ENCODE measurements around the gene NUDT16L1.
A peak's percentile ranks its signal among the peaks of the same experiment; 100 is the strongest.

NUDT16L1 gene

DNA sequence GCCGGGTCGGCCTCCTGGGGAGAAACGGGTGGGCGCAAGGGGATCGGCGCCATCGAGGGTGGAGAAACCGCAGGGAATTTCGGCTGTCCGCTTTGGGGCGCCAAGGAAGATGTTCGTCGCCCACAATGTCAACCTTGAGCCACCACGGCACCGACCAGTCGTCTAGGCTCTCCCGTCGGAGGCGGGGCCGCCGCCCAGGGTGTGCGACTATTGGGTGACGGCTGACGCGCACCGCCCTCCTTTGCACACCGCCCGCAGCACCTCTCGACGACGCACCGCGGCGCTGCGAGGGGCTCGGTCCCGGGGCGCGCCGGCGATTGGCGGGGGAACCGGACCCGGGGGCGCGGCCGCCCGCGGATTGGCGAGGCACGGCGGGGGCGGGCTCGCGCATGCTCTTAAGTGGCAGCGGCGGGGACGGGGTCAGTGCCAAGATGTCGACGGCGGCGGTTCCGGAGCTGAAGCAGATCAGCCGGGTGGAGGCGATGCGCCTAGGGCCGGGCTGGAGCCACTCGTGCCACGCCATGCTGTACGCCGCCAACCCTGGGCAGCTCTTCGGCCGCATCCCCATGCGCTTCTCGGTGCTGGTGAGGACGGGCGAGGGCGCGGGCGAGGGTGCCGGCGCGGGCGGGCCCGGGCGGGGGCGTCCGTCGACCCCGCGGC lies at the start of gene NUDT16L1:
Gene NUDT16L1, plus strand, starts transcription at position 267 of the 660 bp plus-strand sequence. Its CDS starts 165 bp downstream, at position 432.
- peak; percentile 78 to 98 (median 94) for DNase-seq

DNA sequence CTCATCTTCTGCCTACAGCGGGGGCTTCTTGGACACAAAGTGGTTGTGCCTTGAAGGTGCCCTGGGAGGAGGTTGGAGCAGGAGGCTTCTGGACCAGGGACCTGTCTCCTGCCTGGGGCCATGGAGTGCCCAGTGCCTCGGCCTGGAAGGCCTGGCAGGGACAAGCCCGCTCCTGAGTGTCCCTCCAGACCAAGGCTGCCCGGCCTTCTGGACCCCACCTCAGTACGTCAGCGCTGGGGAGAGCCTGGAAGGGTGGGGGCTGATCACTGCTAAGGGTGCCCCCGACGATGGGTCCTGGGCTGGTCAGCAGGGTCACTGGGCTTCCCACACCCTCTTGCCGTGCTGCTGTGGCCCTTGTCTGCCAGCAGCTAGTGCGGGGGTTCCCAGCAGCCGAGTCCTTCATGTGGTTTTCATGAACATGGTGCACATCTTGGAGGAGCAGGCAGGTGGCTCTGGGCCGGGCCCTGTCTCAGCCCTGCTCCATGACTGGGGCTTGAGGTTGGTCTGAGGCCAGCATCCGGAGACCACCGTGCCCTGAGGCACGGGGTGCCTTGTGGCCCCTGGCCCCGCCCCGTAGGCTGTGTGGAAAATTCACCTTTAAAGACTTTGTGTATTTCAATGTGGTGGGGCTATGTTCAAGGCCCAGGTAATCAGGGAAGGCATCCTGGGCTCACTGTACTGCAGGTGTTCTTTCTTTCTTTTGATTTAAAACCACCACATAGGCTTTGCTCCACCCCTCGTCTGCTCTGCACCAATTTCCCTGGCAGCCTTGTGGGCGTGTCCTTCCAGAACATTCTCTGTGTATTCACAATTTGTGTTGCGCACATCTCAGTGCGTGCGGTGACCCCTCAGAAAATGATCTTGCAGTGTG lies 46.4 kb upstream of the NUDT16L1 start:
- DNase-seq: no peak

DNA sequence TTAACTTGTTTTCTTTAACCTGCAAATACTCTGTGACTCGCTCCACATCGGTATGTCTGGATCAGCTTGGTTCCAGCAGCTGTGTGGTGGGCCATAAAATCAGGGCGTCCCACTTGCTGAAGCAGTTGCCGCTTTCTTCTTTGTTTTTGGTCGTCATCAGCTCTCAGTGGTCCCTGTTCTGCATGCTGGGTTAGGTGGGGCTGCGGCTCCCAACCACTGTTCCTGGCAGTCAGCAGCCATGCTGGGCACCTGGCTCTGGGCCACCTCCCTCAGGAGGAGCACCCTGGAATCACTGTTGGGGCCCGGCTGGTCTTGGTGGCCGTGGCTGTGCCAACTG lies 45.8 kb upstream of the NUDT16L1 start:
- DNase-seq: no peak

DNA sequence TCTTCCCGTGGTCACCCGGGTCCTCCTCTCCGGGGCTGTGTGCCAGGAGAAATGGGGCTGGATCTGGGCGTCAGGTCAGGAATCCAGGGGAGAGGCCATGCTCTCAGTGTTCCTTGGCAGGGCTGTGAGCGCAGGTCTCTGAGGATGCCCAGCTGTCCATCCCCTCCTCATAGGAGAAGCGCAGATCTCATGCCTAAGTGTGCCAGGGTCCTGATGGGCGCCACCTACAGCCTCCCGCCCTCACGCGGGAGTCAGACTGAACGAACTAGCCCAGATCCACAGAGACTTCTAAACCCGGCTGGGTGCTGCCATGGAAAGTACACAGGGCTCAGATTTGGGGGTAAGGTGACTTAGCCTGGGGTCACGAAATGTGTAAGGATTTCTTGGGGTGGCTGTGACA lies 44.4 kb upstream of the NUDT16L1 start:
- no peak for DNase-seq

DNA sequence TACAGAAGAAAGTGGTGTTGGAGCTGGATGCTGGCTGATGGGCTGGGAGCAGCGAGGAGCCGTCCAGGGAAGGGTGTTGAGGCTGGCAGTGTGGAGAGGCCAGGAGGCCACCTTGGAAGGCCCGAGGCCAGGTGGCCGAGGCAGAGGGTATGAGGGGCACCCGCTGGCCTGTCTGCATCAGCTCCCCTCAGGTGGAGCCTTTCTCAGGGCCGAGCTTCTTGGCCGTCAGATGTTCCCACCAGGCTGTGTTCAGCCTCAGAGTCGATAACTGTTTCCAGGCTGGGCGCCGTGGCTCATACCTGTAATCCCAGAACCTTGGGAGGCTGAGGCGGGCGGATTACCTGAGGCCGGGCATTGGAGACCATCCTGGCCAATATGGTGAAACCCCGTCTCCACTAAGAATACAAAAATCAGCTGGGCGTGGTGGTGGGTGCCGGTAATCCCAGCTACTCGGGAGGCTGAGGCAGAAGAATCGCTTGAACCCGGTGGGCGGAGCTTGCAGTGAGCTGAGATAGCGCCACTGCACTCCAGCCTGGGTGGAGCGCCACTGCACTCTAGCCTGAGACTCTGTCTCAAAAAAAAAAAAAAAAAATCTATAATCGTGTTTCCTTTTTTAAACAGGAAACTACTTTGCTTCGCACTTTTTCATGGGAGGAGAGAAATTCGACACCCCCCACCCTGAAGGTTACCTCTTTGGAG lies 43.5 kb upstream of the NUDT16L1 start:
- DNase-seq: no peak

DNA sequence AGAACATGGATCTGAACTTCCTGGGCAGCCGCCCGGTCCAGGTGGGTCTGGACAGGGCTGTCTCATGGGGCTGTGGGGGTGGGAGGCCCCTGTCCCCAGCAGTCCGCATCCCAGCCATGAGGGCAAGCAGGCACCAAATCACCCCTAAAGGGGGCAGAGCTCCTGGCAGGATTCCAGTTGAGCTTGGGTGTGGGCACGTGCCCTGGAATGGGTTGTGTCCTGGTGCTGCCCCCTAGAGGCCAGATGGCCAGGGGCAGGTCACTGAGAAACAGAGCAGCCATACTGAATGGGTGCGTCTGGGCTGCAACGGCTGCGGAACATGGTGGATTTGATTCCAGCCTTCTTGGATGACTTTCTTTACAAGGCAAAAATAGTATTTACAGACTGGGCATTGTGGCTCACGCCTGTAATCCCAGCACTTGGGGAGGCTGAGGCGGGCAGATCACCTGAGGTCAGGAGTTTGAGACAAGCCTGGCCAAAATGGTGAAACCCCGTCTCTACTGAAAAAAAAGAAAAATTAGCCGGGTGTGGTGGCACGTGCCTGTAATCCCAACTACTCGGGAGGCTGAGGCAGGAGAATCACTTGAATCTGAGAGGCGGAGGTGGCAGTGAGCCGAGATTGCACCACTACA lies 42.8 kb upstream of the NUDT16L1 start:
- DNase-seq: peak in 6 of 56 donors; percentile 5 to 52 (median 18)

DNA sequence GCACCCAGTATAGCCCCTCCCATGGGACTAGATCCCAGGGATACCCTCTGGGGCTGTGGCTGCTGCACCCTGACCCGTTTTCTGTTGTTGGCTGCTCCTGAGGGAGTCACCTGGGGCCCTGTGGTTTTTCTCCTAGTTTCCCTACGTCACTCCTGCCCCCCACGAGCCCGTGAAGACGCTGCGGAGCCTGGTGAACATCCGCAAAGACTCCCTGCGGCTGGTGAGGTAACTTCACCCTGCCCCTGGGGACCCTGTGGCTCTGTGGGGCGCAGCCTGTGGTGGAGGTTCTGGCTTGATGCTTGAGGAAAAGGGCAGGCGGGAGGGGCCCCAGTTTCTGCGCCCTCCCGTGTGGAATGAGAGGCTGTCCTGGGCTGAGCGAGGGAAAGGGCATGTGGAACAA lies 41.5 kb upstream of the NUDT16L1 start:
- no peak for DNase-seq

DNA sequence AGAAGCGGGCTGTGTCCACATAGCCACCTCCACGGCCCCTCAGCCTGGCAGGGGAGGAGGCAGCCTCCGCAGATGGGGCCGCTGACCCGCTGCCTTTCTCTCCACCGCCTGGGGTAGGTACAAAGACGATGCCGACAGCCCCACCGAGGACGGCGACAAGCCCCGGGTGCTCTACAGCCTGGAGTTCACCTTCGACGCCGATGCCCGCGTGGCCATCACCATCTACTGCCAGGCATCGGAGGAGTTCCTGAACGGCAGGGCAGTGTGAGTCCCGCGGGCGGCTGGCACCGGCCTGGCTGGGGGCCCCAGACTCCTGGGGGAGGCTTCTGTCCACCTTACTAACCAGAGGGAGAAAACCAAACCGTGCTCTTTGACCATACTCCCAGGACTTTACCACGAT lies 40.8 kb upstream of the NUDT16L1 start:
- no peak for DNase-seq

DNA sequence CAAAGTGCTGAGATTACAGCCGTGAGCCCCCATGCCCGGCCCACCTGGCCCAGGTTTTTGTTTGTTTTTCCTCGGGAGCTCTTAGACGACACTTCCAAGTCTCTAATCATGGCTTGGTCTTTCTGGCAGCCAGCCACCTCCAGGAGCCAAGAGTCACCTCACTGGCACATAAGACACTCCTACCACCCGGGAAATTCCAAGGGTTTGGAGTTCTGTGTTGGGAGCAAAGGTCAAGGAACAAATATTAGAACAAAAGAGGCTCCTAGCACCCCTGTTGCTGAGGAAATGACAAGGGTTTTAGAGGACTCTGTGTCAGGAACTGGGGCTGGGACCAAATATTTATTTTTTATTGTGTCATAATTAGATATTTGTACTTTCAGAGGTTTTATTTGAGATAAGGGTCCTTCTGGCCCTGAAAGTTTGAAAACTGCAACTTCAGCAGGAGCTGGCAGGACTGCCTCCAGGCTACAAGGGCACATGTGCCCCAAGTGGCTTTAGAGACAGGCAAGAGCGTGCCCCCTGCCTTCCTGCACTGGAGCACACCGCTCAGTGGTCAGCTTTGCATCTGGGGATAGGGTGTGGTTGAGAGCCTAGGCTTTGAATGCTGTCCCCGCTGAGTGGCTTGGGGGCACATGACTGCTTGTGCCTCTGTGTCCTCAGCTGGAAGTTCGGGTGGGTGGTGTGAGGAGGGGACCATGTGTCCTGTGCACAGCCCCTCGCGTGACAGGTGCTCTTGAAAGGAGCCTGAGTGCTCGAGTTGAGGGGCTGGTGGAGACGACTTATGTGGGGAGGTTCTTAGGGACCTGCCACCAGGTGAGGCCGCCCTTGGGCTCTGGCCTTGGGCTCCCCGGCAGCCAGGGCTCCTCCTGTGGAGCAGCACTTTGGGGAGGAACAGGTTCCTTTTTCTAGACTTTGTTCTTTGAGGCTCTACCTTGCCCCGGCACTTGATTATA lies 39.1 kb upstream of the NUDT16L1 start:
- no peak for DNase-seq

DNA sequence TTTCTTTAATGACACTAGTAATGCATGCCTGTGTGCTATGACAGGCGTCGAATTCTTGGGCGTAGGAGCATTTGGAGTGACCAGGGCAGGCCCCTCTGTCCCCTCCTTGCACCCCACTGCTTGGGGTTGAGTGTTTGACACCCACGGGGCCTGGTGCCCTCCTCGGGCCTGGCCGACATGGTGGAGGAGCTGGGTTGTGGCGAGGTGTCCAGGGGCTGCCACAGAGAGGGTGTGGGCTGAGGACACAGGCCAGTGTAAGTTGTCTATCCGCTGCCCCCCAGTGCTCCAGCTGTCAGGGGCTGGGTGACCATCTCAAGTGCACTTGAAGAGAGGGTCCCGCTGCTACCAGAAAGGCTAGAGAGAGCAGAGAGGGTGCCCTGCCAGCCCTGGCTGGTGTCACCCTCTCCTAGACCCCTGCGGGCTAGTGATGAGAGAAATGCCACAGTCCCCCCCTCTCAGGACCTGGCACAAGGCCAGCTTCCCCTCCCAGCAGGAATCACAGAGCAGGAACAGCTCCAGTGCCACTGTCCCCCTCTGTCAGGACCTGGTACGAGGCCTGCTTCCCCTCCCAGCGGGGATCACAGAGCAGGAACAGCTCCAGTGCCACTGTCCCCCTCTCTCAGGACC lies 38.3 kb upstream of the NUDT16L1 start:
- DNase-seq: no peak

DNA sequence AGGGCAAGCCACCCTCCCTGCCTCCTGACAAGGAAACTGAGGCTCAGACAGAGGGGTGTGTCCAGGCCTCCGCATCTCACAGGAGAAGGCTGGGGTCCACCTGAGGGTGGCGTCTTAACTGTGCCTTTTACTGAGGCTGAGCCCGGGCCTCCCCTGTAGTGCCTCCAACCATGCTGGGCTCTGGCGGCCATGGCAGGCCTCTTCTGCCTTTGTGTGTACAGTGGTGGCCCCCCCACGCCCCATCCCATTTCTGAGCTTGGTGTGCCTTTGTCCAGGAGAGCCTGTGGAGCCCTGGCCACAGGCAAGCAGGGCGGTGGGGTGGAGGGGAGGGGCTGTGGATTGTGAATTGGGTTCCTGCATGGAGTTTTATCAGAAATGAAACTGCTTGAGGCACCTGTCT lies 37.6 kb upstream of the NUDT16L1 start:
- DNase-seq: no peak

DNA sequence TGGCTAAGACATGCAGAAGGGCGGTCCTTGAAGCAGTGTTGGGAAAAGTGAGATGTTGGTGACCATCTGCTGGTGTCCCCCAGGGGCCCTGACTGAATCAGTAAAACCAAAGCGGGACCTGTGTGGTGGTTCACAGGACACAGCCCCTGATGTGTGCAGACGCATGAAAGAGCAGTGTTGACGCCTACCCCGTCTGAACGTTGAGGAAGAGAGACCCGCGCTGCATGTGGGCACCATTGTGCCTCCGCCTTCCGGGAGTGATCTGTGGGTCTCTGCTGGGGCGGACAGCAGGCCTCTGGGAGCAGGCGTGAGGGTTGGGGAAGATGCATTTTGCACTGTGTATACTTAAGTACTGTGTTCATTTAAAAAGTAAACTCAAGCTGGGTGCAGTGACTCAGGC lies 37.1 kb upstream of the NUDT16L1 start:
- DNase-seq: no peak

DNA sequence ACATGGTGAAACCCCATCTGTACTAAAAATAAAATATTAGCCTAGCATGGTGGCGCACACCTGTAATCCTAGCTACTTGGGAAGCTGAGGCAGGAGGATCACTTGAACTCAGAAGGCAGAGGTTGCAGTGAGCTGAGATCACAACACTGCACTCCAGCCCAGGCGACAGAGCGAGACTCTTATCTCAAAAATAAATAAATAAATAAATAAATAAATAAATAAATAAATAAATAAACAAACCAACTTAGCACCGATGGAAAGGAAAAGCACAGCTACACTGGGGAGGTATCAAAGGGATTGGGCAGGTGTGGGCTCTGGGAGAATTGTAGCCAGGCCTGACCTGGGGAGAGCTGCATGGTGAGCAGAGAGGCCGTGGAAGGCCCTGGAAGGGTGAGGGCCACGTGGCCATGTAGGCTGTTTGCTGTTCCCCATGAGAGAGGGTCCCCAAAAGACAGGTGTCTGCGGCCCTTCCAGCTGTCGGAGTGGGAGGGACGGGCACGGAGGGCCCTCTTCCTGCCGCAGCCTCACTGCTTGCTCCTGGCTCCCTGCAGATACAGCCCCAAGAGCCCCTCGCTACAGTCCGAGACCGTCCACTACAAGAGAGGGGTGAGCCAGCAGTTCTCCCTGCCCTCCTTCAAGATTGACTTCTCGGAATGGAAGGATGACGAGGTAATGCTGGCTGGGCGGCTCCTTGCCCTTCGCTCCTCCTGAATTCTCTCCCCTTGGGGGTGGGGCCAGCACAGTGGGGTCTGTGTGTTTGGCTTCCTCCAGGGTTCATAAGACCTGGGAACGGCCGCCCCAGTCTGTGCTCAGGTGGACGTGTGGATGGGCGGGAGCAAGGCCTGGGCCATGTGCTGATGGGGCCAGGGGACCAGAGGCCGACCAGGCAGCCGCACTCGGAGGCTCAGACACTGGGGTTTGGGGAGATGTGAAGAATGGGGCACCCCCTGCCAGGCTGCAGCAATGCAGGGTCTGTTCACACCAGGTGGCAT lies 36.4 kb upstream of the NUDT16L1 start:
- no peak for DNase-seq

DNA sequence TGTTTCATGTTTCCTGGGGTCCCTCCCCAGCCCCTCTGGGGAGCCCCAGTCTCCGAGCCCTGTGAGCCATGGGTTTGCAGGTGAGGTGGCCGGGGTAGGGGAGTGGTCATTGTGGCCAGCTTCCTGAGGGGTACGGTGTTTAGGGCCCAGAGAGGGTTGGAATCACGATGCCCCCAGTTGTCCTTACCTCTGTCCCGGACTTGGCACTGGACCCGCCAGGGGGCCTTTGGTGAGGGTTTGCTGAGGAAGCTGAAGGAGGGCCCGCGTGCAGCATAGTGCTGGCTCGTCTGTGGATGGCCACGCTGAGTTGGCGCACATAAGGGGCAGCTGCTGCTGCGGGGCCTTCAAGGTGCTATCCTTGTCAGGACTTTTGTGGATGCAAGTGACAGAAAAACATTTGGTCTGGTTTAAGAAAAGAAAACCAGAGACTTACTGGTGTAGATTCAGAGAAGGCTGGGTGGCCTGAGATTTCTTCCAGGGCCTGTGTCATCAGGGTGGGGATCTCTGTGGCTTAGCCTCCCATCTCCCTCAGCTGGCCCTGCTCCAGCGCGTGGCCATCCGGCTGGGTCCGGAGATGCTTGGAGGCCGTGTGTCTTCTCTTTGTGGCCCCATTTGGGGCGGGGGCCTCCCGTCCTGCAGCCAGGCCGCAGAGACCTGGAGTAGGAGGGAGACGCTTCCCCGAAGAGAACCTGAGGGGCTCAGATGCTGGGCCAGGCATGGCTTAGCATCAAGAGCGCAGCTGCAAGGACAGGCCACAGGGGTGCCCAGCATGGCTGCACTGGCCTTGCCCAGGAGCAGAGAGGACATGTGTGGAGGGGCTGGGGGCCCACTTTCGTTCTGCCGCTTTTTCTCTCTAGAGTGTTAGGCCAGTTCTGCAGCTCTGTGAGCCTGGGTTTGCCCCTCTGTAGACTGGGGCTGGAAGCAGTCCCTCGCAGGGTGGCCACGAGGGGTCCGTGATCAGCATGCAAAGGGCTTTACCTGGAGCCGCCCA lies 33.7 kb upstream of the NUDT16L1 start:
- no peak for DNase-seq

DNA sequence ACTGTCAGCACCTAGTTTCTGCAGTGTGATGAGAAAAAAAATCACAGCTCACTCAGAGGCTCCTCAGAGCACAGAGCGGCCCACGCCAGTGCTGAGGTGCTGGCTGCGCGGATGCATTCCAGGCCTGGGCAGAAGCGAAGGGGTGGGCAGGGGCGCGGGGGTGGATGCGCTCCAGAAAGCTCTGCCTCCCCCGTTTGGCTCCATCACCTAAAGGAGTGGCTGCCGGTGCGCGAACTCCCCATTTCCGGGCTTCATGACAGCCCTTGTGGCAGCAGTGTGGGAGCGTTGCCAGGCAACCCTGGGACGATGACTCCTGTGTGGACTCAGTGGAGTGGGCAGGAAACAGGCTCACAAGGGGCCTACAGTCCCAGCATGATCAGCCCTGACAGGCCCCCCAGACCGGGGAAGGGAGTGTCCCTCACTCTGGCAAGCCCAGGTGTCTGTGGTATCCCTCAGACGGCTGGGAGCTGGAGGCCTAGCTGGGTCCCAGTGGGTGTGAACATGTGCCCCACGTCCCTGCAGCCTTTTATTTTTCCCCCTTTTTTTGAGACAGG lies 32.8 kb upstream of the NUDT16L1 start:
- peak in 41 of 56 donors; percentile 23 to 88 (median 63) for DNase-seq

DNA sequence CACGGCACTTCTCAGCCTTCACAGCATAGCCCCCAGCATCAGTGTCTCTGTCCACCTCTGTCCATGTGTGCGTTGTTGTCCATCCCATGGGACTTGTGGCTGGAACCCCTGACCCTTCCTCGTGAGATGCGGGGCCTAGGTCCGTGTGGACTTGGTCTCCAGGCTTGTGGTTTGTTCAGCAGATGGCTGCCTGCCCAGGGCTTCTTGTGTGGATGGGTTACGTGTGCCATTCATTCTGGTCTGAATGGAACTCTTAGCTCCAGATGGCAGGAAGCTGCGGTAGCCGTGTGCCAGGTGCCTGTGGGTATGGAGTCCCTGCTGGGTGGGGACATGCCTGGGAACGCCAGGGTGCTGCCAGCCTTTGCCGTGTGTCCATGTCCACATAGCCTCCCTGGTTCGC lies 31.7 kb upstream of the NUDT16L1 start:
- peak in 22 of 56 donors; percentile 10 to 69 (median 37) for DNase-seq

DNA sequence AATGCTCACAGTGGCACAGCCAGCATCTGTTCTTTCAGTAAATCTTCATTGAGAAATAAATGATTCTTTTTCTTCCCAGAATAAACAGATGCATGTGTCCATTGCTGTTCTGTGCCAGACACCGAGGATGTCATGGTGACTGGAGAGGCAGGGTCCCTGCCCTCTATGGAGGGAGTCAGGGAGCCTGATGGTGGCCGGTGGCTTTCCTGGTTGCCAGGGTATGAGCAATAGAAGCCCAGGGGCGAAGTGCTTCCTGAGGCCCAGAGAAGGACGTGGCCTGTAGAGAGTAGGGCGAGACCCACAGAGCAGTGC lies 29.9 kb upstream of the NUDT16L1 start:
- peak in 5 of 56 donors; percentile 10 to 50 (median 39) for DNase-seq

Measured in nucleus accumbens (tissue), 56 donors.